Anterior cingulate cortex (tissue), 58 donors: Measurements from ENCODE around the gene UNC93B1.

Experiments used
- DNase-seq, 58 donors: peaks; one replicate each; lab custom pipeline; 2025; lab: John Stamatoyannopoulos, UW

The UNC93B1 gene

DNA sequence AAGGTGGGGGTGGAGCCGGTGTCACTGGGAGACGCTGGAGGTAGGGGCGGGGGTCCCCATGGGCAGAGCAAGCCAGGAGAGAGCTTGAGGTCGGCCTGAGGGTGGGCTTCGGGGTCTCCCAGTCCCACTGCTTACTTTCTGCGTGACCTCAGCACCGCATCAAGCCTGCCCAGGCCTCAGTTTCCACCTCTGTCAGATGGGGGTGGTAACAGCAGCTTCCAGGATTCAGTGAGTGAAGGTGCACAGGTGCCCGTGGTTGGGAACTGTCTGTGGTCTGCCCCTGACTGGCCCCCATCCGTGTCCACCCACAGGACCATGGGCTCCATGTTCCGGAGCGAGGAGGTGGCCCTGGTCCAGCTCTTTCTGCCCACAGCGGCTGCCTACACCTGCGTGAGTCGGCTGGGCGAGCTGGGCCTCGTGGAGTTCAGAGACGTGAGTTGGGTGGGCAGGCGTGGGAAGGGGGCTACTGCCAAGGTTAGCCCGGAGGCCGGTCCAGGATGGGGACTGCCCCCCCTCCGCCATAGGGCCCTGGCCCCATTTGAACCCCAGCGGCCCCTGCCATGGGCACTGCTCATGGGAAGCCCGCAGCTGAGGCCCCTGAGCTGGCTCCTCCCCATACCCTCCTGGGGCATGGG, 37.2 kb upstream of the UNC93B1 start:
- DNase-seq, result no peak

DNA sequence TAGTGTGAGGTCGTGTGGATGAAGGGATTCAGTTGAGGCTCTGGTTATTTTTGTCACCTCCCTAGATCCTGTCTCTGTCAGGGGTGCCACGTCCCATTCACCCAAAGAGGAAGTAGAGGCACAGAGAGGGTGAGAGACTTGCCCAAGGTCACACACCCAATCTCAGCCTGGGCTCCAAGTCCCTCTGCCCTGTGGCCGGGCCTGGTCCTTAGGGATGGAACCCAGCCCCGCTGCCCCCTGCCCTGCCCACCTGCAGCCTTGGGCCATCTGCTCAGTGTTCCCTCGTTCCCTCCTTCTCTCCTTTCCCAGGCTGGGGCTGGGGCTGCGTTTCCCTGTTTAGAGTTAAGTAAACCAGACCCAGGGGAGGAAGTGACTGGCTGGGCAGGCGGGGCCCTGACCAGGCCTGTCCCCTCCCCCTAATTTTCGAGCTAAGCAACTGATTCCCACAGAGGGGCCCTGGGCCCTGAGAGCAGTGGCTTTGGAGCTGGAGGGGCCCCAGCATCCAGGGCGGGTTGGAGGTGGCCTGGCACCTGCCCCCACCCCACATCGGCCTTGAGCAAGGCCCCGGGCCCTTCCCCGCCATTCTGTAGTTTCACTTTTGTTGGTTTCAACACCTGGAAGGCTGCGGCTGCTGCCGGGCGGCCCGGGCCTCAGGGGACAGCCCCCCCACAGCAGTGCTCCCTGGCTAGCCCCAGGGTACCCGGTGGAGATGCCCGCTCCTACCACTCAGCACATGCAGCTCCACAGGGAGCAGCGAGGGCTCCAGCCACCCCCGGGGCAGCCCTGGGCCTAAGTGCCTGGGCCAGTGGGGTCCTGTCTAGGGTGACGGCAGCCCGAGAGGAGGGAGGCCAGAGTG, 36.4 kb upstream of the UNC93B1 start:
- DNase-seq, result peak in 1 of 58 donors; percentile 45

DNA sequence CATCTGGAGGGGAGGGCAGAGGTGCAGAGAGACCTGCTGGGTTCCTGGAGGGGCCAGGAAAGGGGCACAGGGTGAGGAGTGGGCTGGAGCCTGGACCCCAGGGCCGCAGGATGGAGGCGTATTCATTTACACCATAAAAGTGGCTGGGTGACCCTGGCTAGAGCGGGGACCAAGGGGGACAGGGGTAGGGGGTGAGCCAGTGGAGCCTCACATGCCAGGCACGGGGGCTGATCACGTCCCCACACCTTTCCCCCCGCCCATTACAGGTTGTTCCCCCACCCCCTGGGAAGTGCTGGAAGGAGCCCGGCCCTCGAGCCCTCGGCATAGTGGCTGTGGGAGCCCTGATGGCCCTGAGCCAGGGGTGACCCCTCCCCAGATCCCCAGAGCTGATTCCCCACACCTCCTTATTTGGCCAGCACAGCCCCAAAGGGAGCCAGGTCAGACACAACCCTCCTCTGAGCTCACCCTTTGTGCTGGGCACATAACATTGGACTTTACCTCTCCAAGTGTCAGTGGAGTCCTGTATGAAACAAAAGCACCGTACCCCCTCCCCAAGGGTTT, 35.7 kb upstream of the UNC93B1 start:
- no peak for DNase-seq

DNA sequence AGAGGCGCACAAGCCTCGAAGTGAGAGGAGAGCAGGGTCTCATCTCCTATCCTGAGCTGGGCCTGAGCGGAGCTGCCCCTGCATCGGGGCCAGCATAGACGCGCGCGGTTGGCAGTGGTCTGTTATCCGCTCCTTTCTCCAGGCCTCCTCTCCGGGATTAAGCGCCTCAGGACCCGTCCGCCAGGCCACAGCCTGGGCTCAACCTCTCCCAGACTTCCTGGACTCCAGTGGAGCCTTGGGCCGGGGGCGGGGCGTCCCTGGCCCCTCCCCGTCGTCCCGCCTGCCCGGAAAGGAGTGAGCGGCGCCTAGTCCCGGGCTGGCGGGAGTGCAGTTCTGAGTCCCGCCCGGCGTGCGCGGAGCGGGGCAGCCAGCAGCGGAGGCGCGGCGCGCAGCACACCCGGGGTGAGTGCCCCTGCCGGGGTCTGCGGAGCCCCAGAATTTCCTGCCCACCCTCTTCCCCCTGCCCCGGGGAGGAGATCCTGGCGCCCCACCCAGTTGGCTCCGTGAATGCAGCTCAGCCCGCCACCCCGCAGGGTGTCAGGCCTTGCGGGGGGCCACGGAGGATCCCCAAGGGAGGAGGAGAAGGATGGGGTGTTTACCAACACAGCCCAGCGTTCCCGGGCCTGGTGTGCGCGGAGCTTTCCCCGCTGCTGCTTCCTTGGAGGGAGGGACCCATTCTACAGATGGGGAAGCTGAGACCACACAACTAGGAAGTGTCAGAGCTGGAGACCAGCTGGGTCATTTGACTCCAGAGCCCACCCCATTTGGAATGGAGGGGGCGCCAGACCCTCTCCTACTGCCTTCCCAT, 35.0 kb upstream of the UNC93B1 start, which contains the start of gene TCIRG1:
TCIRG1 (plus strand) TSS at position 308 of the 808 bp plus-strand sequence. CDS start 2,247 bp downstream, outside the sequence.
- DNase-seq, result peak in 21 of 58 donors; percentile 11 to 57 (median 36)

DNA sequence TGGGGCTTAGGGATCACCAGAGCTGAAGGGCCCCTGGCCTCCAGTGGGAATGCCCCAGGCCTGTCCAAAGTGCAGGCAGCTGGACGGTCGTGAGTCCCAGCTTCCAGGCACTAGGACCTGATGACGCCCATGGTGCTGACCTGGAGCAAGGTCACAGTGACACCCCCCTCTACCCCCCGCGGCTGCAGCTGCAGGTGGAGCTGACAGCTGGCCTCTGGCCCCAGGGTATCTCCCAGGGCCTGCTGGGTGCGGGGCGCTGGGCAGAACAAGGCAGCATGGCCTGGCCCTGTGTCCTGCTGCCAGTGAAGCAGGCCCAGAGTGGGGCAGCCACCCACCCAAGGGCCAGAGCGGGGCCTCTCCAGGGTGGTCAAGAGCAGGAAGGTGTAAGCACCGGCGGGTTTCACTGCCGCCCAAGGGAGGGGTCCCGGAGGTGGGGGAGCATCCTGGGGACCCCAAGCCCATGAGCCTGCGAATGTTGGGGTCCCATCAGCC, 34.4 kb upstream of the UNC93B1 start:
- no peak for DNase-seq

DNA sequence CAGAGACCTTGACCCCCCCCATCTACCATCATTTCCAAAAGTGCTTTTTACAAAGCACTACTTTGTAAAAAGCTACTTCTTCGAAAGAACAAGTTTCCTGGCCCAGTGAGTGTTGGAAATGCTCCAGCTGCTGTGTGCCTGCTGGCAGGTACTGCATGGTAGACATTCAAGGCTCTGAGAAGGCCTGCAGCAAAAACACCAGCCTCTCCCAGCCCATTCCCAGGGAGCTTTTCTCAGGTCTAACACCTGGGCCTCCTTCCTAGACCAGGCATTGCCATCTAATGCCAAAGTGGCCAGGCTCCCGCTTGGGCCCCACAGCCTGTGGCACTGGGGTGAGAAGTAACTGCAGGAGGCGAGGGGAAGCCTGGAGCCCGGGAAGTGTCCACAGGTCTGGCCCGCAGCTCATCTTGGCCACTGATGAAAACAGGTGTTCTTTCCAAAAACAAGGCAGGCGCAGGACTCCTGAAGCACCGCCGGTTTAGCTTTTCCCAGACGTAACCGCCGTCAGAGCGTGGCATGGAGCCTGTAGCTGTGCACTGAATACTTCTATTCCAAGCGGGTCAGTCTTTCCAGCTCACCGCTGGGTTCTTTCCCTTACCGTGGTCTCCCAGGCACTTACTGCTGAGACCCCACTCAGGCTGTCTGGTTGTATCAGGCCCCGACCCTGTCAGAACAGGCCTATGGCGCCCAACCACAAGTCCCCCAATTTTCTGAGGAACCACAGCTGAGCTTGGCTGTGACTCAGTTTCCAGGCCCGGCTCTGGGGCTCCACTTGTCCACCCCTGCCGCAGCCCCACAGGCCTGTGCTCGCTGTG, 33.7 kb upstream of the UNC93B1 start:
- peak in 7 of 58 donors; percentile 11 to 35 (median 21) for DNase-seq

DNA sequence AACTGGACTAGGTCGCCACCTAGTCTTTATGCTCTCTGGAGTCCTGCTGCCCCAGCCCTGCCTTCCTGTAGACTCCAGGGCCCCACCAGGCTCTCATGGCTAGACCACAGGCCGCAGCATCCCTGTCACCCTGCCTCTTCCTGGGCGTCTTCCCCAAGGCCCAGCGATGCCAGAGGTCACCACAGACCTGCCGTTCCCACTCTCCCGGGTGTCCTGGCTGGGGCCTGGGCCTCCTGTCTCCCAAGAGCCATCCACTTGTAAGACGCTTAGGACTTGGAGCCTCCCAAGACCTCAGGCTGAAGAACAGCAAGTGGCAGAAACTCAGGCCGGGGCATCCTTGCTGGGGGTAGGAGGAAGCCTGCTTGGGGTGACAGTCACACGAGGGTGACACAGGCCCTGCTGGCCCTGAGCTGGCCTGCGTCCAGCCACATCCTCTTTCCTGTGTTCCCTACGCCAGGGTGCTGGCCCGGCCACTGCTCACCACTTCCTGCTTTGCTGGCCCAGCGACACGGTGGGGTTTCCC, 32.9 kb upstream of the UNC93B1 start:
- peak in 6 of 58 donors; percentile 22 to 48 (median 26) for DNase-seq

DNA sequence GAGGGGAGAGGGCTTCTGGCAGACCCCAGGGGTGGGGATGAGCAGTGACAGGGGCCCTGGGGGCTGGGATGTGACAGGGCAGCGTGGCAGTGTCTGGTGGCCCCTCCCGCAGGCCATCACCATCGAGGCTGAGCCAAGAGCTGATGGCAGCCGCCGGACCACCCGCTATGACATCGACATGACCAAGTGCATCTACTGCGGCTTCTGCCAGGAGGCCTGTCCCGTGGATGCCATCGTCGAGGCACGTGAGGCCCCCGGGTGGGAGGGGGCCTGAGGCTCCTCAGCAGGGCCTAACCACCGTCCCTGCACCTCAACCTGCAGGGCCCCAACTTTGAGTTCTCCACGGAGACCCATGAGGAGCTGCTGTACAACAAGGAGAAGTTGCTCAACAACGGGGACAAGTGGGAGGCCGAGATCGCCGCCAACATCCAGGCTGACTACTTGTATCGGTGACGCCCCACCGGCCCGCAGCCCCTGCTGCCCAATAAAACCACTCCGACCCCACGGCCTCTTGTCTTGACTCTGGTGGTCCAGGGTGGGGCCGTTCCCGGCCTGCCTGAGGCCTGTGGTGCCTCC, 32.3 kb upstream of the UNC93B1 start:
- no peak for DNase-seq

DNA sequence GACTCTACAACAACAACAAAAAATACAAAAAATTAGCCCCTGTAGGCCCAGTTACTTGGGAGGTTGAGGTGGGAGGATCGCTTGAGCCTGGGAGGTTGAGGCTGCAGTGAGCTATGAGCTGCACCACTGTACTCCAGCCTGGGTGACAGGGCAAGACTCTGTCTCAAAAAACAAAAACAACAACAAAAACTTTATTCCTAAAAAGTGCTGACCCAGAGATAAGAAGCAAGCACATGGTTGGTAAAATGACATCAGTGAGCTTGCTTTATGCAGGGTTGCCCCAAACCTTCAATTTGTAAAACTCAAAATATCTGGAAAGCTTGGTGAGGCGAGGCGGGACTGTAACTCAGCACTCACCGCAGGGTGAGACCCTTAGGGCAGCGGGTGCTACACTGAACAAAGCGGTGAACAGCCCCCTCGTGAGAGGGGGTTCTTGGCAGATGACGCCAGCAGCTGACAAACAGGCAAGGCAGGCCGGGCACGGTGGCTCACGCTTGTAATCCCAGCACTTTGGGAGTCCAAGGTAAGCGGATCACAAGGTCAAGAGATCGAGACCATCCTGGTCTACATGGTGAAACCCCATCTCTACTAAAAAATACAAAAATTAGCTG, 31.5 kb upstream of the UNC93B1 start:
- no peak for DNase-seq

DNA sequence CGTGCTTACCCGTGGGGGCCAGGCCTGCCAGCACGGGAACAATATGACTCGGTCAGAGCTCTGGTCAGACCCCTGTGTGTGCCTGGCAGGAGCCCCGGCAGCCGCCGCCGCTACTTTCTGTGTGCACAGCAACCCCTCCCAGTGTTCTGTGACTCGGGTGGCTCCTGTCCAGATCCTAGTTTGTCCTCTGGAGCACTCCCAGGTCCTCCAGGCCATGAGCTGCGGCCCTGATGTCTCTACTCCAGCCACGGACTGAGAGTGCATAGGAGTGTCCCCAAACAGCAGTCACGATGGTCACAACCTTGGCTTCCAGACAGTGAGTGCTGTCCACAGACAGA, 29.8 kb upstream of the UNC93B1 start:
- DNase-seq, result peak in 14 of 58 donors; percentile 21 to 65 (median 30)

DNA sequence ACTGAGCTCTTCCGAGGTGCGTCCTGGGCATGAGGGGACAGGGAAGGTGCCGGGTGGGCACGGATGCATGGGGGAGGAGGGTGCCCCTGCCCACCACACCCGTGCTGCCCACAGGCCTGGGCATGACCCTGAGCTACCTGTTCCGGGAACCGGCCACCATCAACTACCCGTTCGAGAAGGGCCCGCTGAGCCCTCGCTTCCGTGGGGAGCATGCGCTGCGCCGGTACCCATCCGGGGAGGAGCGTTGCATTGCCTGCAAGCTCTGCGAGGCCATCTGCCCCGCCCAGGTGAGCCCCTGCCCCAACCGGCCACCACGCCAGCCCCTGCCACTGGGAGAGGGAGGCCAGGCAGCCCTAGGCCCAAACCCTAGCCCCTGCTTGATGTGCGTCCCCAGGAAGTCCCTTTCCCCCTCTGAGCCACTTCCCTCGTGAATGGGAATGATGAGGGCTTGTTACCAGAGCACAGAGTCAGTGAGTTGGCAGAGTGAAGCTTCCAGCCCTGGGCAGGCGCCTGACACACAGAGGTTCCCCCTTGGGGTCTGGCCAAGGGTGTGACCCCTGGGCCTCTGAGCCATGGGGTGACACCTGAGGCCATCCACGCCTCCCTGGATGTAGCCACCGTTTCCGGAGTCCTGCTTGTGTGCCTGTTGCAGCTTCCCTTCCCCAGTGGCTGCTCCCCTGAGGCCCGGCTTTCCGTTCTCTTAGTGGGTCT, 29.3 kb upstream of the UNC93B1 start:
- no peak for DNase-seq

DNA sequence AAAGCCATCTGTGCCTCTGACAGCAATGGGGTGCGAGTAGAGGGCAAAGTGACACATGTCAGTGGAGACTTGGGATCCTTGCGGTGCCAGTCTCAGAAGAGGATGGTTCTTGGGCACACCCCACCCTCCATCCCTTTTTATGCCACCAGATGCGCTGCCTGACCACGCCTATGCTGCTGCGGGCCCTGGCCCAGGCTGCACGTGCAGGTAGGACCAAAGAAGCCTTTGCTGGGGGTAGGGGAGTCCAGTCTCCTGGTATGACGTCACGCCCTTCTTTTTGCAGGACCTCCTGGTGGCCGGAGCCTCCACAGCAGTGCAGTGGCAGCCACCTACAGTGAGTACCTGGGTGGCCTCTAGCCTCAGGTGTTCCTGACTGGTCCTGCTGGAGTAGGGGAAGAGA, 28.1 kb upstream of the UNC93B1 start:
- no peak for DNase-seq

DNA sequence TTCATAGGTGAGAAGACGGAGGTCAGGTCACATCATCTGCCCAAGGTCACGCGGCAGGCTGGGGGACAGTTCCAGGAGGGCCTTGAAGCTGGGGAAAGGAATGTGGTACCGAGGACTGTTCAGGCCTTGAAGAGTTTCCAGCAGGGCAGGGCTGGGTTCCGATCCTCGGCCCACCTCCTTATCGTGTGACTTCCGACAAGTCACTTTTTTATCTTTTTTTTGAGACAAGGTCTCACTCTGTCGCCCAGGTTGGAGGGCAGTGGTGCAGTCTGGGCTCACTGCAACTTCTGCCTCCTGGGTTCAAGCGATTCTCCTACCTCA, 27.2 kb upstream of the UNC93B1 start:
- peak in 1 of 58 donors; percentile 63 for DNase-seq

DNA sequence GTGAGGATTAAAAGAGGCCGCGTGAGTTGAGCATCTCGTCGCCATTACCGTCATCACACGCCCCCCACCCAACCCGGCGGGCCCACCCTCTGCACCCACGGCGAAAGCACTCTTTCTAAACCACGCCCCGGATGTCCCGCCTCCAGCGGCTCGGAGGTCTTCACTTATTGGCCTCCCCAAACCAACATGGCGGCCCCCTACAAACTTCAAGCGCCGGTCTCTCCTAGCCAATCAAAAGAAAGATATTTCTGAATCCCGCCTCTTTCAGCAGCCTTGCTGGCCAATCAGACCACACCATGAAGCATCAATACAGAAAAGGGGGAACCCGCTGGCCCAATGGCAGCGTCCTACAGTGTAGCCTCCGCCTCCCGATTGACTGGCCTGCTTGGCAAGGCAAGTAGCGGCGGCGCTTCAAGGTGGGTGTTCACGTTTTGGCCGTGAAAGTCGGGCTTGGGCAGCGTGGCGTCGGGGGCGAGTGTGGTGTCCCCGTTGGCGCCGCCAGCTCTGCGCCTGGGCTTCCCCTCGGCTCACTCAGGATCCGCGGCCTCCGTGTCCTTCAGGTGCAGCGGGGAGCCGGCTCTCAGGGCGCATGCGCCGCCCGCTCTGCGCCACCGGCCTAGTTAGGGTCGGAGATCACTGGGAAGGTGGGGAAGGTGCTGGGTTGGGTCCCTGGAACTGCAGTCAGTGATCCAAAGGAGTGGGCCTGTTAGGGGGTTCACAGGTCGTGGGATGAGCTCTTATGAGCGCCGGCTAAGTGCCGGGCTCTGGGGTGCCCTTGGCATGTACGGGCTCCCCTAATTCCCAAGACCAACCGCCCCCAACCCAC, 26.6 kb upstream of the UNC93B1 start, which contains the start of gene NDUFS8:
NDUFS8 (plus strand) TSS at position 364 of the 826 bp plus-strand sequence. CDS start 1,471 bp downstream, outside the sequence.
- DNase-seq, result peak; percentile 89 to 100 (median 96)

DNA sequence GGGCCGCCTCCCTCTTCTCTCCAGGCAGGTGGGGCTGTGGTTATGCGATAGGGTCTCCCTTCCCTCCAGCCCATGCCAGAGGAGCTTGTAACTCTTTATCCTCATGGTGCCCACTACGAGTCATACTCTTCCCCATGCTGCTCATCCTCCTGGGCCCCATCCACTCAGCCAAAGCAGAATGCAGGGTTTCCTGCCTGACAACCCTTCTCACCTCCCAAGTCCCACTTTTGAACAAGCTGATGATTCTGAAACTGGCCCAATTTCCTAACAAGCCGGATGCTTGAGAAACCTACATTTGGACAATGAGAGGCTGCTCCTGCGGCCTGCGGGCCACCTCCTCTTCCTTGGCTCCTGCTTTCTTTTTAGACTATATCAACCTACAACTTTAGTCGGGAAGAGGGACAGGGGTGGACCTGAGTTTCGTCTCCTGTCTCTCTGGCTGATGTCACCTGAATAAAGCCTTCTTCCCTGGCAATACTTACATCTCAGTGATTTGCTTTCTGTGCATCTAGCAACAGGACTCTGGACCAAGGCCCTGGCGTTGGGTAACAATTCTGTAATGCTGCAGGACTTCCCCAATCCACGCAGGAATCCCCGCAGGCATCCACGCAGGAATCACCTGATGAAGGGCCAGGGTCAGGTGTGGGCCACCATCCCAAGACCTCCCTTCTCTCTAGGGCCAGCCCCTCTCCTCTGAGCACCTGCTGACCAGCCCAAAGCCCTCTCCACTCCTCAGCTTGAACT, 25.1 kb upstream of the UNC93B1 start:
- no peak for DNase-seq

DNA sequence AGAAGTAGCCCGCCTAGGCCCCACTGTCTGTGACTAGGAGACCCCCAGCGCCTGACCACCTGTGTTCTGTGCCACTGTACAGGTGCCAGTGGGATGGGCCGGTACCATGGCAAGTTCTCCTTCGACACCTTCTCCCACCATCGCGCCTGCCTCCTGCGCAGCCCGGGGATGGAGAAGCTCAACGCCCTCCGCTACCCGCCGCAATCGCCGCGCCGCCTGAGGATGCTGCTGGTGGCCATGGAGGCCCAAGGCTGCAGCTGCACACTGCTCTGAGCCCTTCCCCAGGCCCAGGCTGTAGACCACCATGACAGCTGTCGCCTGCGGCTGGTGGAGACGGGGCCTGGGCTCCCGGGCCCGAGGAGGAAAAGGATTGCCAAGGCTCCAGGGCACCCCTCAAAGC, 23.8 kb upstream of the UNC93B1 start:
- no peak for DNase-seq
